CD4-positive, alpha-beta T cell treated with Interleukin-10 for 1 hour (primary cell): ENCODE measurements around the gene SULT1C3.
"Not testable (repeated sequence)": the region's sequence is repeated elsewhere in the genome, so short reads cannot be mapped to it uniquely, and the experiment has no call there.

Source experiments
- DNase-seq: peaks from one replicate; pipeline ENCODE4 v3.0.0-alpha.2; 2020

Gene SULT1C3

DNA sequence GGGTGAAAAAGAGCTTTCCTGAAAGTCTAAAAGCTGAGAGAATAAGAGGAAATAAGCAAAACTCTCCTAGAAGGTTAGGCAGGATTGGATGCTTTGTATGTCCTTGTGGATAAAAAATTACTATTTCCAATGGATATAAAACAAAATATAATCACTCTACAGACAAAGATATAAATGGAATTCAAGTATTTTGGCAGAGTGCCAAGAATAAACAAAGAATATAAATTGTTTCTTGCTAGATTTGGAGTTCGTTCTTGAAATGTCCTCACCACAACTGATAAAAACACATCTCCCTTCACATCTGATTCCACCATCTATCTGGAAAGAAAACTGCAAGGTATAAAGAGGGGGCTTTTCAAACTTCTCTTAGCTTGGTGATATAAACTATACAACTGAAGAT lies 13.3 kb downstream of the SULT1C3 start:
- no peak for DNase-seq

DNA sequence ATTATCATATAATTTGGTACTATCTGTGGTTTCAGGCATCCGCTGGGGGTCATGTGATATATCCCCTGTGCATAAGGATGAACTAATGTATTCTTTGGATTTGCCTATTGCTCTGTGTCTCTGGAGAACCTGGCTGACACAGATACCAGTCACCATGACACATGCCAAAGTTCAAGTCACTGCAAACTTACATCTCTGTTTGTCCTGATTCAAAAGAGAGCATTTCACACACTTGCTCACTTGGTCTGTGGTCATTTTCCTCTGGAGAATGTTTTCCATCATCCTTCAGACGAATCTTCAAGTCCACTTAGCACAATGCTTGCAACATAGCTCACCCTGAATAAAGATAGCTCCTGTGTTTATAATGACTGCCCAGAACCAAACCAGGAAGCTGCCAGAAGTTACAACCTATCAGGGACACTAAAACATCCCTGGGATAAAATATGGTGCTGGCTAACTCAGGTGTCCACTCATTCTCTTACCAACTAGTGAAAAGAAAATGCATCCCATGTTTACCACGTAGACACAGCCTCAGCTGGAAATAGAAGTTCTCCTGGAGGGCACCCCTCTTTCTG lies 18.1 kb downstream of the SULT1C3 start:
- DNase-seq: no peak

DNA sequence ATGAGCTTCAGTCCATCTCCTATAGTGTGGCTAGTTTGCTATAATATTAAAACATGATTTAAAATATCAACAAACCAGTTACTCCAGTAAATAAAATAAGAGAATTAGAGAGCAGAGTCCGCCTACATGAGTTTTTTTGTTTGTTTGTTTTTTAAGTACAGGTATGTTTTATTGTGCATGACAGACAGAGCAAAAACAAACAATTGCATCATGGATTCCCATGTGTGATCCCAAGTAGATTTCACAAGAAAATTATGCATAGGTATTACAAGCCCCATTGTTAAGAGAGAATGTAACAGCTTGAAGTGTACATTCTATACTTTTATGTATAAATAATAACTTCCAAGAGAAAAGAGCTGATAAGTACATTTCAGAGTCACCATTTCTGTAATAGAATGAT lies 21.0 kb downstream of the SULT1C3 start:
- DNase-seq: no peak

DNA sequence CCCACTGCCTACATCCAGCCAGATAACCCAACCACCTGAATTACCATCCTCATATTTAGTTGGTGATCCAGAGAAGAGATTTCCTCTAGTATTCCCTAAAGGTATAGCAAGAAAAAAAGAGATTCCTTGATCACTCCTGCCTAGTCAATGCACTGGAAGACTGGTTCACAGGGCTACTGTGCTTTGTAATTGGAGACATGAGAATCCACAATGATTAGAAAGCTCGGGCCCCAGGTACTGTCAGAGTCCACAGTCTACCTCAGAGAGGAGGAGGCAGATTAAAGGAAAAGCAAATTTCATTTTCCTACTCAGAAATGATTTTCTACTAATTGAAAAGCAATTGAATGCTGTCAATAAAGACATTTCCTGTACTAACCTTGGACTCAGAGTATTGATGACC lies 22.3 kb downstream of the SULT1C3 start:
- DNase-seq: no peak

- no peak for DNase-seq
Observed at GRCh38 chr2:108263401-108263800, 23.6 kb downstream of the SULT1C3 start.

GRCh38 chr2:108266218-108266617 lies 26.4 kb downstream of the SULT1C3 start:
- DNase-seq: no peak

DNA sequence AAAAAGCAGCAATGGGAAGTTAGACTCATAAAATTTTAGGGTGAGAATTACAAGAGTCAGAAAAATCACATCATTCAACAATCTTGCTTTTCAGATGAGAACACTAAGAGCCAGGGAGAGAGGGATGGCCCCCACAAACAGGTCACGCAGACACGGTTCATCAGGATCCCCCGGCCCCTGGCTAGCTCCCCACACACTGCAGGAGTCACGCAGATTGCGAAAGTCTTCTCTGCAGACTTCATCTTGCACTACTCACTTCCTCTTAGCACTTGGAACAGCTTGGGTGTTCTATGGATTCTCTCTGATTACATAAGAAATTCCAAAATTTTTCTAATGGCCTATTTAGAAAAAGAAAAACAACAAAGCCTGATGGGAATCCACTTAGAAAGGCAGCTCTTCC lies 27.3 kb downstream of the SULT1C3 start:
- no peak for DNase-seq

- DNase-seq: no peak
Observed at GRCh38 chr2:108268001-108268400, 28.2 kb downstream of the SULT1C3 start.

GRCh38 chr2:108270346-108270745 lies 30.6 kb downstream of the SULT1C3 start:
- no peak for DNase-seq

DNA sequence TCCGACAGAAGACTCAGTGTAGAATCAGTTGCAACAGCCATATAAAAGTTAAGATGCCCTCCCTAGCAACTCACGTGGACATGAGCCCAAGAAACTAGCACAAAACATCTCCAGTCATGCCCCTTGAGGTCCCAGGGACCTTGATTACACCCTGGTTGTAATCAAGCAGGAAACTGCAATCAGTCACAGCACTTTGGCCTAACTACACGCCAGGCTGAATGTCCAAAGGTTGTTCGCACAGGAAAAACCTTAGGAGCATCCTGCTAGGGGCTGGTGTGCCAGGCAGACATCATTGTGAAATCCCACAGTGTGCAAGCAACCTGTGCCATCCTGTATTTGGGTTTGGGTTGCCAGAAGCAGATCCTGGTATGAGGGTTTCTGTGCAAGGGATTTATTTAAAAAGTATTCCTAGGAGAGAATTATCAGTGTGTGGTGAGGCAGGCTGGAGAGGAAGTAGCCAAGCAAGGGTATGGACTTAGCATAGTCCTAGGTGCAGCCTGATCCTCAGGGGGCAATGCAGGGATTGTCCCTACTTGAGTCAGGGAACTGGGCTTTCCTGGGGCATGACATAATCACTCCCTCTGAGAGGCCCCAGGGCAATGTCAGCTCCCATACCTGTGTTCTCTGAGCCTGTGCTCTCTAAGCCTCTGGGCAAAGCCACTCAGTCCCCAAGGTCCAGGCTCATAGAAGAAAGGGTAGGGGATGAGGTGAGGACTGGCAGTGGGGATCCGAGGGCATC lies 31.2 kb downstream of the SULT1C3 start:
- DNase-seq: no peak

DNA sequence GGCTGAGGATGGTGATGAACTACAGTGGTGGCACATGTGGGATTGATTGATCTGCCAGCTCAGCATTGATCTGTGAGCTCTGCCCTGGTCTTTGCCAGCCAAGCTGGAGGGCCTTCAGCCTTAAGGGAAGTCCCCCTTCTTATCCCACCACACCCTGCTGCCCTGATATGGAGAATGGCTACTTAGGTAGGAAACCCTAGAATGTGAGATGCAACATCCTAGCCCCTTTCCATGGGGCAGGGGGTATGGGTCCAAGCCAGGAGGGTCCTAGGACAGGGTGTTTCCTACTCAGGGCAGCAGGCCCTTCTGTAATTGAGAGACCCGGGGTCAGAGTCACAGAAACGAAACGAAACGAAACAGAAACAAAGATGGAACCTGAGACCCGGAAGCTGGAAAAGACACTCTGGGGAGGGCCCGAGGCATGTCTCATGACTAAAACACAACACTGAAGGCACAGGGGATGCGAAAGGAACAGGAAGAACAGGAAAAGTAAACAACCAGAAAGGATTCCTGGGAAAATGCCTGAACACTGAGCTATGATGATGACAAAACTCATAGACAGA lies 32.0 kb downstream of the SULT1C3 start:
- no peak for DNase-seq

- DNase-seq: no peak
Observed at GRCh38 chr2:108278631-108279030, 38.9 kb downstream of the SULT1C3 start.

GRCh38 chr2:108279468-108279867 lies 39.7 kb downstream of the SULT1C3 start:
- DNase-seq: no peak

DNA sequence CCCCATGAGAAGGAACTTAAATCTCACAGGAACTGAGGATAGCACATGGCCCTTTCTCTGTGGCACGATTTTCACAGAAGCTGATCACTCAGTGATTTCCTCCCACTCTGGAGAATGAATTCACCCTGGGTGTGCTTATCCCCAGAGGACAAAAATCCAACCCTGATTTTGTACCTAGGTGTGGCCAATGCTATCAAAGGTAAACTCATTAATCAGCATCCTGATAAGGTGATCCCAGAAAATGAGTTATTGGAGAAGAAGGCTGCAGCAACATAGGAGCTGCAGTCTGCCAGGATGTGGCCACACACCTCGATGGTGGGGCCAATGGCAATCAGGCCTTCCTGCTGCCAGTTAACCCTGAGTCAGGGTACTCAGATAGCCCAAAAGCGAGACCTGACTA lies 40.7 kb downstream of the SULT1C3 start:
- DNase-seq: no peak

- DNase-seq: not testable (repeated sequence)
Observed at GRCh38 chr2:108284566-108284965, 44.8 kb downstream of the SULT1C3 start.

- no peak for DNase-seq
Observed at GRCh38 chr2:108285616-108286015, 45.8 kb downstream of the SULT1C3 start.

DNA sequence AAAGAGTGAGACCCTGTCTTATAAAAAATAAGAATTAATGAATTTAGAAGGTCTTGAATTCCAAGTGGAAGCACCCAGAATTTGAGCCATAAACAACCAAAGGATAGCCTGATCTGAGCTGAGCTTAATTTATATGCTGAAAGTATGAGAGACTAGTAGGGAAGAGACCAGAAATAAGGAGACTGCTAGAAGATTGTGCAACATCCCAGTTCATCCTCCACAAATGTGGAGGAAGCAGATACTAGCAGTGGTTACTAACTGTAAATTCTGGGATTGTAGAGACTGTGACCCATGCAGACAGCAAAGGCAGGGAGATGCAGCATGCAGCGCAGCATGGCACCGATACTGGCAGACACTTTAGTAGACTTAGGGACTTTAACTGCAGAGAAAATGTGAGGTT lies 47.4 kb downstream of the SULT1C3 start:
- no peak for DNase-seq

GRCh38 chr2:108288534-108289106 lies 48.9 kb downstream of the SULT1C3 start, which contains the start of gene SULT1C2:
Gene SULT1C2, plus strand, starts transcription at chr2:108288895. Its CDS starts 4,773 bp downstream, at chr2:108293668.
- no peak for DNase-seq

- no peak for DNase-seq
Observed at GRCh38 chr2:108293850-108294249, 54.1 kb downstream of the SULT1C3 start.

GRCh38 chr2:108297436-108298141 lies 57.8 kb downstream of the SULT1C3 start:
- no peak for DNase-seq

DNA sequence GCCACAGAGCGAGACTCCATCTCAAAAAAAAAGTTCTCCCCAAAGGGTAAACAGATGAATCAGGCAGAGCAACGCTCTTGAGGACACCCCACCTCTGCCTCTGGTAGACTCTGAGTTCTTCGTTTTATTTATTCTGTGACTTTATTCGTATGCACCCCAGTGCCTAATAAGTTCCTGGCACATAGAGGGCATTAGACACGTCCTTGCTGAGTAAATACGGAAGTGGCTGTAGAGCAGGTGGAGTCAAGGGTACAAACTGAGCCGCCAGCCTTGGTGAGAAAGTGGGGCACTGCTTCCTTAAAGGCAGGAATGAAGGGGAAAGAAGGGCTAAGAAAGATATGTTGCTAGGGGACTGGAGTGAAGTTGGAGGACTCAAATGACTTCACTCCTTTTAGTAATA lies 61.8 kb downstream of the SULT1C3 start:
- no peak for DNase-seq

- DNase-seq: no peak
Observed at GRCh38 chr2:108304975-108305374, 65.2 kb downstream of the SULT1C3 start.

DNA sequence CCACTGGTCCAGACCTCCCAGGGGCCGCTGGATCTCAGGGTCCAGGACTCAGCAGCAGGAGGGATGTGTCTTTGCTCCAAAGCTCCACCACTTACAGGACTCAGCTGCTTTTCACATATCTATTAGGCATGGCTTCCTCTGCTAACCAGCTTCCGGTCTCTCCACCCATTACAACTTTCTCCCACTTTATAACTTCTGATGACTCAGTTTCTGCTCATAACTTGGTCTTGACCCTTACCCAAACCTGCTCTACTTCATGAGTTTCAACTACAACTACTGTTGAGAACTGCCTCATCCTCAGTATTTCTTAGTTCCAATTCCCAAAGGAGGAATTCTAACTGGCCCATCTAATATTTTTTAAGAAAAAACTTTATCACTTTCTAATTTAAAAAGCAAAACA lies 66.1 kb downstream of the SULT1C3 start:
- DNase-seq: no peak
